GM19372 (cell line): Measurements from ENCODE around the gene PPFIA2.
"Not testable (repeated sequence)": the region's sequence is repeated elsewhere in the genome, so short reads cannot be mapped to it uniquely, and the experiment has no call there.

ENCODE experiments used
- ATAC-seq: cut with Tn5 transposase; IDR thresholded peaks from one replicate; pipeline ENCODE4 v1.9.1; 2021; ENCODE audit warnings: mild to moderate bottlenecking, low read depth, moderate library complexity; ENCODE audit not compliant: unreplicated experiment

PPFIA2 gene

DNA sequence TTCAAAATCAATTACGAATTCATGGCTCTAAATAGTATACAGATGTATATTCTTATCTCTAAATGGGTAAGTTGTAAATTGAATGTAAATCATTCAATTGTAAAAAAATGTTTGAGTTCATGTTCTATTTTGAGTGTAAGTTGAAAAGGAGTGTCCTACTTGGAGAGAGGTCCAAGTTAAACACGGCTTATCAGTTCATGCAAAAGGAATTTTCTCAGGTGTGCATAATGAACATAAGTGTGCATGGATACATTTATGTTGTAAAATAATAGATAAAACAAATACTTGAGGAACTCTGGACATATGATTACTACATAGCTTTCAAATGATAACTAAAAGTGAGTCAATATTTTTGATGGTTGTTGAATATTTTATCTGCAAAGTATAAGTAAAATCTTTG, 79.5 kb downstream of the PPFIA2 start:
- ATAC-seq = no peak

DNA sequence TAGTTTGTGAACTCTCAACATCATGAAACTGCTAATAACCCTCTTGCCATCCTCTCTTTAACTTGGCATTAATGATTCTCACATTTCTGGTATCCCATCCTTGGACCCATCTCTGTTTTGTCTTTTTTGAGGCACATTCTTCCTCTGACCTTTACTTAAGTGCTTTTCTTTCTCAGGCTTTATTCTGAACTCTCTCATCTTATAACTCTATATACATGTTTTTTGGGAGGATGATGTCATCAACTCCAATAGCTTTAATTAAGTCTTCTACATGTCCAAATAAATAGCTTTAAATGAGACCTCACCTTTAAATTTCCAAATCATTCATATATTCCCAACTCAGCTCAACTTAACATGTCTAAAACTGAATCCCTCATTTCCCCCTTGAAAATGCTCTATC, 88.4 kb downstream of the PPFIA2 start:
- no peak for ATAC-seq

DNA sequence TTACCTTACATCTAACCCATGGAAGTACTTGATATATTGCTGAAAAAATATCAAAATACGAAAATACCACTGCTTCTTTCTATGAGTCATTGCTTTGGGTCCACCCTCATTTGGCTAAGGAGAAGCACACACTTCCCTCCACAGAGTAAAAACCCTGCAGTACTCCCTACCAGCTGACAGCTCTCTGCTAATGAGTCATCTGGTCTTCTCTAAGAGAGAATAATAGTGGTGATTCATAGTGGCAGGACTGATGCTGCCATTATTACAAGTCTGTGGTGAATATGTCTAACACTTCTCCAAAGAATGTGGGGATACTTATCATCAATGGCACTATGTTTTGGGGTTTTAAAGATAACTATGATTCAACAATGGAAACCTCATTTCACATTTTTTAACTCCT, 90.7 kb downstream of the PPFIA2 start:
- no peak for ATAC-seq

DNA sequence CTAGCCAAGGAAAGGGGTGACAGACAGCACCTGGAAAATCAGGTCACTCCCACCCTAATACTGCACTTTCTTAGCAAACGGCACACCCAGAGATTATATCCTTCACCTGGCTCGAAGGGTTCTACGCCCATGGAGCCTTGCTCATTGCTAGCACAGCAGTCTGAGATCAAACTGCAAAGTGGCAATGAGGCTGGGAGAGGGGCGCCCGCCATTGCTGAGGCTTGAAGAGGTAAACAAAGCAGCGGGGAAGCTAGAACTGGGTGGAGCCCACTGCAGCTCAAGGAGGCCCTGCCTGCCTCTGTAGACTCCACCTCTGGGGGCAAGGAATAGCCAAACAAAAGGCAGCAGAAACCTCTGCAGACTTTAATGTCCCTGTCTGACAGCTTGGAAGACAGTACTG, 99.8 kb downstream of the PPFIA2 start:
- ATAC-seq = not testable (repeated sequence)

DNA sequence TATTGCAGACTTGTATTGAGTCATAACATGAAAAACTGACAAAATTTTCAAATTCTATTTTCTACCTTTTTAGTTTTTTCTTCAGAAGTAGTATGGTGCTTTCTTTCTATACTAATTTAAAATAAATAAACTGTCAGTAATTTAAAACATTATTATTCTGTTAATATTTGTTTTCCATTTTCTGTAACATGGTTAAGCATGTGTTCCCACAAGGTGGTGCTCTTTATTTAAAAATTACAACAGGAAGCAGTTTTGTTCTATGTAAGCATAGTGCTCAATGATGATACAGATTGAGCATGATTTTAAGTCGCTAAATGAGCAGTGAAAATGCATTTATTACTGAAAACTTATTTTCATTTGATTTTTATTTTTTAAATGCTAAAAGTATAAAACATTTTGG, 114.6 kb downstream of the PPFIA2 start:
- peak; percentile 79 for ATAC-seq

DNA sequence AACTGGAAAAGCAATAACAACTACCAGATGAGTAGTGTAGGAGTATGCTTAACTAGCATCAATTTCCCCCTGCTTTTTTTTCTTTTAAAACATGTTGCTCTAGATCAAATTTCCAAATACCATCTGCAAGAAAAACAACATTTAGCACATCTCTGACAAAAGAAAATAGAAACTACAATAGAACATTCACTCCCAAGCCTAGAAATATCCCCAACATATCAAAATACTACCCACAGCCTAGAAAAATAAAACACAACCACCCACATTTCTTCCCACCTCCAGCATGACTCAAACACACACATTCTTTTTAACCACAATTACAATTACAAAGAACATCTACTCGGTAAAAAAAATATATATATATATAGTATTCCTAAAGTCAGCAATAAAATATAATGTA, 120.0 kb downstream of the PPFIA2 start:
- ATAC-seq = no peak

DNA sequence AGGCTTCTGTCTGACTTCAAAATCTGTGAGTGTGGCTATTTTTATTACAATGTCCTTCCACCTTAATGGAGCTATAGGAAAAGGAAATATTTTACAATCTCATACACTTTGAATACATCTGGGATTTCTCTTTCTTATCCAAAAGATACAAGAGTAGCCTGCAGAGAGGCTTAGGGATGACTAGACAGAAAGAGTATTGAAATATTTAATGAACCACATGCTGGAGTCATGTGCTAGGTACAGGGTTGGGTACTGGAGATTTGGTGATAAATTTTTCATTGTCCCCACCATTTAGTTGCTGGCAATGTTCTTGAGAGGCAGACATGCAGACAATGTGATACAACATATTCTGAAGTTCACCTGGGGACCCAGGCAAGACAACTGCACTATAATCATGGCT, 126.0 kb downstream of the PPFIA2 start:
- no peak for ATAC-seq

DNA sequence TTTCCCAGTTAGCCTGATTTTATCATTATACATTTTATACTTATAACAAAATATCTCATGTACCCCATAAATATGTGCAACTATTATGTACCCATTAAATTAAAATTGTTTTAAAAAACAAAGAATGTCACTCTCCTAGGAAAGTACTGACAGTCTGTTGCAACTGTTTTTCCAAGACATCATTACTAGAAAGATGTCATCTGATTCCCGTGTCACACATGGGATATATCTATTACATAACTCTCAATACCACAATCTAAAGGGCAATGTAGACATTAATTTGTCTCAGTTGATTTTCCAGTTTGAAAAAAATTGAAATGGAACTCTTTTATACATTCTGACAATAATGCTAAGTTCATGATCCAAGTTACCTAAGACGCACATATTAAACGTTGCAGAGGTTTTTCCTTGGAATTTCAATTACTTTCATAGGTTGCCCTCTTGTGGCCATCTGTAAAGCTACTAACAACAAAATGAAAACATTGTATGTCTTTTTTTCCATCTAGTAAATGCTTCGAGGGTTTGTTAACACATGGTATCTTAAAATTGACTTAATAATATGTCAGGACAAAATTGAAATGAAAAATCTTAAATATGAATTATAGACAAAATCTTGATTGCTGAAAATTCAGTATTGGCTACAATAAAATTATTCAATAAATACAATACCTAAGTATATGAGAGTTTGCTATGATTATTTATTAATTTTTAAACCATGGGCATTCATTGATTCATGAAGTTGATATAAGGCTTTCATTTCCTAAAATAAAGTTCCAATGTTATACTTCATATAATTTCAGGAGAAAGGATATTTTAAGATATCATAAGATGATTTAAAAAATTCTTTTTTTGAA, 131.6 kb downstream of the PPFIA2 start:
- ATAC-seq = no peak

DNA sequence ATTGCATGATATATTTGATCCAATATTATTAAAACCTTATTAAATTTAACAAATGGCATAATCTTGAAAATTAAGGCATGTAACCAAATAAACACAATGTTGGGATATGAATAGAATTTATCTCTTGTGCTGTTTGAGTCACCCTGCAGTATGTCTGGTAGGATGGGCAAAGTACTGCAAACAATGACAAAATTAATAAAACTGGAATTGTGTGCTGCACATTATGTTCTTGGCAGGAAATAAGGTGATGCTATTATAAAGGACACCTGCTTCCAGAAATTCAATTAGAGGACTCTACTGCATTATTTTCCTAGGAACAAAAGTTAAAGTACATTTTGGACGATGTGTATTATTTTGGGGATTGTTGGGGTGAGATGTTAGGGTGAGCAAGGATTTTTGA, 132.7 kb downstream of the PPFIA2 start:
- no peak for ATAC-seq

DNA sequence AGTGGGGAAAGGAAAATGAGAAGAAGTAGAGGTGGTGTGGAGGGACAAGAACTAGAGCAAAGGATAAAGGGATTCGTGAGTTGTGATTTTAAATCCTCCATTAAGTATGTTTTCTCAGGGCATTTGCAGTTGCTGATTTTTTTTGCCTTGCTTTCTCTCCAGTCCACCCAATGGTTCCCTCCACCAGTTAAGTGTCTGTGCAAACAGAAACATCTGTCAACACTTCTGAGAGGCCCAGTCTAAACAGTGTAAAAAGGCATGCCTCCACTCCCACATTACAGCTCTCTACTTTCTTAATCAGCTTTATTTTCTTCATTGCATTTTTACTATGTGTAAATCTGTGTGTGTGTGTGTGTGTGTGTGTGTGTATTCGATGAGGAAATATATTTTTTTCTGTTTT, 141.2 kb downstream of the PPFIA2 start:
- no peak for ATAC-seq

DNA sequence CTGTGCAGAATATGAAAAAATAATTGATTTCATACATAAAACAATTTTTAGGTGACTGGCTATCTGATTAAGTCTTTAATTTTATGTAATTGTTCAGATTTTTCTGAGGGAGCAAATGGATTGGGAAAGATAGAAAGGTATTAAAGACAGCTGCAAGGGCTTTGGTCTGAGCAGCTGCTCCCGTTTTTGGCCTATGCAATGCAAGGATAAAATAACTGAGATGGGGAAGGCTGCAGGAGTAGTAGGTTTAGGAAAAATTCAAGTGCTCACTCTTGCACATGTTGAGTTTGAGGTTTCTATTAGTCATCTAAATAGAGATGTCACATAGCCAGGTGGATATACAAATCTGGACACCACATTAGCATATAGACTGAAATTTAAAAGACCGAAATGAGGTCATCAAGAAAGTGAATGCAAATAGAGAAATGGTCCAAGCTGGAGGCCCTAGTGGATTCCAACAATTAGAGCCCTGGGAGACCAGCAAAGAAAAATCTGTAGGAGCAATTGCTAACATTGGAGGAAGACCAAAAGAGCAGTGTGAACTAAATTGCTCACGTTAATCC, 144.0 kb downstream of the PPFIA2 start:
- ATAC-seq = no peak

DNA sequence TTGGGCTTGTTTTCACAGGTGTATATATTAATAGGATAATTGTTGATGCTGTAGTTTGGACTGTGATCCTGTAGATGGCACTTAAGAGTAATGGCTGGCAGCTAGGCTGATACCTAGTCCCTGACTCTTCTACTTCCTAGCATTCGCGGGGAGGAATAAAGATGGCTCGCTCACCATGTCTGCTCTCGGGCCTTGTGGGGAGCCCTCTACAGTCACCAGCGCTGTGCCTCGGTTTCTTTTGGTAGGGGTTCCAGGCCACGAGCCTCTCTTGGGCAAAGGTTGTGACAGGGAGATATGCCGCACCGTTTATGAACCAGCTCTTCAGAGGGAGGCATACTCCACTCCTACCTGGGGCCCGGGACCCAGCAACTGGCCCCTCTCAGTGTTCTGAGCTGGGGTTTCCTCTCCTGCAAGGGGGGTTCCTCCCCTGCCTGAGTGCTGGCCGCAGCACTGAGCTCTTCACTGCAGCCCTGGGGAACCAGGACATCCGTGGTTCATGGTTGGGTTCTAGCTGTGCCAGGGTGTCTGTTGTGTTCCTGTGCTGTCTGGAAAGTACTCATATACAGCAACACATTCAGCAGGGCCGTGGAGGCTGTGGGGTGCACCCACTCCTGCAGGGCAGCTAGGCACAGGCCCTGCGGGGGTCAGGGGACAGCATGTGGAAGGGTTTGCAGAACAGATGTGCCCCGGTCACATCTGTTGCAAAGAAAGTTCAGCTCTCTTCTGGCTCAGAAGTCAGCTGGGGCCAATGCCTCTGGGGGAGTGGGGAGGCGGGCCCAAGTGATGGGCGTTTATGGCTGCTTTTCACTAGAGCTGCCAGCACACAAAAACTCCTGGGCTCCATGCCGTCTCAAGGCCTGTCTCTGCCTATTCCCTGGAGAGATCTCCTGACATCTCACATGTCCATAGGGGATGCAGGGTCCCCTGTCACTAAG, 147.9 kb downstream of the PPFIA2 start:
- no peak for ATAC-seq

DNA sequence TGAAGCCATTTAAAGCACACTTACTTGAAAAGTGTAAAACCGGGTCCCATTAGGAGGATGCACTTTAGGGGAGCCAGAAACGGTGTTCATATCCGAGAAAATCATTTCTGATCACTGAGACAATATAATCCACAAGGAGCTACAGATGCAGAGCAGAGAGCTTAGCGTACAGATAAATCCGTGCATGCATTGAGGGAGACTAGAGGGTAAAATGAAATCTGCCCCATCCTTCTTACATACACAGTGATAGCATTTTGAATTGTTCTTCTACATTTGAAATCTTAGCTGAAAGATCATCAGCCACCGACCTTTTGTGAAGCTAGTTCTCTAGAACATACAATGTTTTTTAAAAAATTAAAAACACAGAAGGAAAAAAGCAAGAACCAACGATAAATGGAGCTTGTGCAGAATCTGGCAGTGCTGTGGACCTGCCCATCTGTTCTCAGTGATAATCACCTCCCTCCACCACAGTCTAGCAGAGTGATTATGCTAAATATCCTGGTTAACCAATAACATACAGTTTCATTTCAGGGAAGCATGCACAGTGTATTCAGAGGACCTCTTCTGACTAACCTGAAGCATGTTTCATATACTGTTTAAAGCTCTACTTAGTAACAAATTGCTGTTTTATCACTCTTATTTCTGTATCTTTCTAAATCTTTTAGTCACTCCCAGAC, 161.1 kb downstream of the PPFIA2 start:
- no peak for ATAC-seq

DNA sequence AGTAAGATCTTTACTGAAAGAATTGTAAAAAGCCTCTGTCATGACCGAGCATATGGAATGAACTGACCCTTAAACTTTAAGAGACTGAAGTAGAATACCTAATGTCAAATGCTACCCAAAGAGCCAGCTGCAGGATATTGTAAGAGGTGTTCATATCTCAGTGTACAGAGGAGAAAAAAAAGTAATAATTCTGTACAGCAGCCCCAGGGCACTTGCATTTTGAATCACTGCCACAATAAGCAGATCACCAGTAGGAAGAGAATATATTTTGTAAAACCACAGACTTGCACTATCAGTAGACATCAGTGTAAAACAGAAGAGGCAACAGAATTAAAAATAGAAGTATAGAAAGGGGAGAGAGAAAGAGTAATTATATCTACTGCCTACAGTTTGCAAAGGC, 162.6 kb downstream of the PPFIA2 start:
- no peak for ATAC-seq

DNA sequence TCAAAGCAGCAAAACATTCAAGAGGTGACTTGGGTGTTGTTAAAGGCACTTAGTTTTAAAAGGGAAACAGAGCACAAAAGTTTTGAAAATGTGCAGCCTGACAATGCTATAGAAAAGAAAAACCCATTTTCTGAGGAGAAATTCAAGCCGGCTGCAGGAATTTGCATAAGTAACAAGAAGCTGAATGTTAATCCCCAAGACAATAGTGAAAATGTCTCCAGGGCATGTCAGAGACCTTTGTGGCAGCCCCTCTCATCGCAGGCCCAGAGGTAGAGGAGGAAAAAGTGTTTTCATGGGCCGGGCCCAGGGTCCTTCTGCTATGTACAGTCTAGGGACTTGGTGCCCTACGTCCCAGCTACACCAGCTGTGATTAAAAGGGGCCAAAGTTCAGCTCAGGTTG, 167.9 kb downstream of the PPFIA2 start:
- no peak for ATAC-seq

DNA sequence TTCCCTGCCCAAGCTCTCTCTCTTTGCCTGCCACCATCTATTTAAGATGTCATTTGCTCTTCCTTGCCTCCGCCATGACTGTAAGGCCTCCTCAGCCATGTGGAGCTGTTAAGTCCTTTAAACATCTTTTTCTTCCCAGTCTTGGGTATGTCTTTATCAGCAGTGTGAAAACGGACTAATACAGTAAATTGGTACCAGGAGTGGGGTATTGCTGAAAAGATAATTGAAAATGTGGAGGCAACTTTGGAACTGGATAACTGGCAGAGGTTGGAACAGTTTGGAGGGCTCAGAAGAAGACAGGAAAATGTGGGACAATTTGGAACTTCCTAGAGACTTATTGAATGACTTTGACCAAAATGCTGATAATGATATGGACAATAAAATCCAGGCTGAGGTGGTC, 168.4 kb downstream of the PPFIA2 start:
- ATAC-seq = not testable (repeated sequence)

DNA sequence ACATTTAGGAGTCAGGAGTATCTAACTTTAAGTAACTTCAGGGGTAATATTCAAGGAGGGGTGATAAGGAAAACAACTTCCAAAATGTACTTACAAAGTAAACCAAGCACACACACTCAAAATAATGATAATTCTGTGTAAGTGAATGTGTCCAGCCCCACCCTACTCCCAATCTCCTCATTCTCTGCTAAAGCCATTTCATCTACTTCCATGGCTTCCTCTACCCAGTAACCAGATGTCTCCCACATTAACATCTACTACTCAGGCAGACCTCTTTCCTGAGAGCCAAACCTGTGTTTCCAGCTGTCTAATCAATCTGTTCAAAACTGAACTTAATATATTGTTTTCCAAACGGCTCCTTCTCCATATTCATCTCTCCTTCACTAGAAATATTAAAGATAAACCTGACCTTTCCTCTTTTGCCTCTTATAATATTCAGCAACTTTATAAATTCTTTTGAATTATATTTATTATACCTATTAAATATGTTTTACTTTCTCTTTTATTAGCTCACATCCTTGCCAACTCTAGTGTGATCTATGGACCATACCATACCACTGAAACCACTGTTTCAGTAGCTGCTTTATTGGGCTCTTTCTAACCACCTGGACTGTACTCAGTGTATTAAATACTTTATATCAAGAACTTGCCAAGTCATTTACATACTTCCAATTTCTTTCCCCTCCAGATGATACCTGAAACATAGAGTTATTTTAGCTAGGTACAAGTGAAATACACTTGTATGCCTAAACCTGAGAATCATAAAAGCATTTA, 170.7 kb downstream of the PPFIA2 start:
- ATAC-seq = no peak

DNA sequence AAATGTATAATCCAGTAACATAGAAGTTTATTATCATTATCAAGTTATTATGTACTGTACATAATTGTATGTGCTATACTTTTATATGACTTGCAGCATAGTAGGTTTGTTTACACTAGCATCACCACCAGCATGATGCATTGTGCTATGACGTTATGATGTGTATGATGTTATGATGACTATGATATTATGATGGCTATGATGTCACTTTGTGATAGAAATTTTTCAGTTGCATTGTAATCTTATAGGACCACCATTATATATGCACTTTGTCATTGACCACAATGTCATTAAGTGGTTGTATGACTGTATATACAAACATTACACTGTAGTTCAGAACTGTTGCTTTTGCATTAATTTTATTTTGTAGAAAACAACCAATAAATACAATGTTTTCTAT, 173.4 kb downstream of the PPFIA2 start:
- ATAC-seq = no peak

DNA sequence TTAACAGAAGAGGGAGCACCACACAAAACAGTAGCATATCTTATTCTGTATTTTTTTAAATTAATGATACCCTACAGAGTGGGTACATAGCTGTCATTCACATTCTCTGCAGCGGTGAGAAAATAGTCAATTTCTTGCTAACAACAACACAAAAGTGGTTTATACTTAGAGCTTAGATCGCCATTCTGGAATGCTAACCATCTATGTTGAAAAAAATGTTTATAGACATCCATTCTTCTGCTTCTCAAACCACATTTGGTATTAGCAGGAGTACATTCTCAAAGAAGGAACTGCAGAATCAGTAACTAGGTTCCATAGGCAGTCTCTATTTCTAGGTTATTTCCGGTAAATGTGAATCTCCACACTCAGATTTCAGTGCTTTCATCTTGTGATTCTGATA, 185.9 kb downstream of the PPFIA2 start:
- ATAC-seq = no peak

DNA sequence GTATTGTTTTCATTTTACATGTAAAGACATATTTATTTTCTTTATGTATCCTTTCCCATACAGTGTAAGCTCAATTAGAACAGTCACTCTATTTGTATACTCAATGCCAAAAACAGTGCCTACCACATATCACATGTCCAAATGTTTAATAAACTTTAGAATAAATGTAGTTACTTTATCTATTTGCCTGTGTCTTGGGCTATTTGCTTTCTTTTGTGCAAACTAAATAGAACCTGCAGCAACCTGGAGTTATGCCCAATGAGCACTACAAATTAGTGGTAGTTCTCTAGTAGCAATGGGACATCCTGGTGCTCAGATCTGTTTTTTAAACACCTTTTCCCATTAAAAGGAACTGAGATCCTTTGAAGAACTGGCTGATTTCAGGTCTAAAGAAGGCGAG, 186.7 kb downstream of the PPFIA2 start:
- no peak for ATAC-seq
